NCI-H146 treated with DMSO at 0.1 percent for 48 hours (cell line): Measurements from ENCODE around the gene SLAMF1.
"Not testable (repeated sequence)": the region's sequence is repeated elsewhere in the genome, so short reads cannot be mapped to it uniquely, and the experiment has no call there.

ENCODE experiments used
- DNase-seq: peaks from one replicate; lab custom pipeline; 2025; ENCODE audit not compliant: unreplicated experiment; lab: John Stamatoyannopoulos, UW

The SLAMF1 gene

GRCh38 chr1:160607011-160607671 lies 39.7 kb downstream of the SLAMF1 start:
- DNase-seq: no peak

DNA sequence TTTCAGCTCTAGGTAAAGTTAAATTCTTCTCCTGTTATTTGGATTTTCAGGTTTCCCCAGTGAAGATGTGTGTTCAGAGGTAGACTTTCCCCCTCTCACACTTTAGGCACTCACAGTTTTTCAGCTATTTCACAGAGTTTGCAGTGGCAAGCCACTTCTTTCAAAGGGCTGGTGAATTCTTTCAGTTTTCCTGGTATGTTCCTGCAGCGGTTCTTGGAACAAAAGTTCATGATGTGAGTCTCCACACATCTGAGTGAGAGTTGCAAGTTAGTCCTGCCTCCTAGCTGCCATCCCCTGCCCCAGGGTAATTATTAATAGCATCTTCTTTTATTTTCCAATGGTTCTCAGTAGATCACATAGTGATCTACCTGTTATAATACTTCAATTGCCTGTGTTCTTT lies 40.2 kb downstream of the SLAMF1 start:
- no peak for DNase-seq

GRCh38 chr1:160605792-160606479 lies 40.9 kb downstream of the SLAMF1 start:
- no peak for DNase-seq

GRCh38 chr1:160605205-160605604 lies 41.6 kb downstream of the SLAMF1 start:
- no peak for DNase-seq

DNA sequence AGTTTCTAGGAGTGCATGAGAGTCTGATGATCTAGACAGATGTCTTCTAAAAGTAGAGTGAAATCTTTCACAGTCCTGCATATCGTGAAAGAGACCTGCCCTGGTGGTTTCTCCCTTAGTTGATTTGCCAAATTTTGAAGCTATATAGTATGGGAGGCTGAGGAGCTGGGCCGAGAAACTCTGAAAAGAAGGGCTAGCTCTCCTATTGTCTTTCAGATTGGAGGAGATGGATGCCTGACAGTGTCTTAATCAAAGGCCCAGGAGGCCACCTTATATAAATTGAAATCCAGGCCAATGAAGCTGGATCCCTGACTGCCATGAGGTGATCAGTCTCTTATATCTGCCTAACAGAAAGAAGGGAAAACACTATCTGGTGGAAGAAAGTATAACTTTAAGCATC lies 49.1 kb downstream of the SLAMF1 start:
- no peak for DNase-seq

GRCh38 chr1:160597051-160597450 lies 49.8 kb downstream of the SLAMF1 start:
- DNase-seq: no peak

DNA sequence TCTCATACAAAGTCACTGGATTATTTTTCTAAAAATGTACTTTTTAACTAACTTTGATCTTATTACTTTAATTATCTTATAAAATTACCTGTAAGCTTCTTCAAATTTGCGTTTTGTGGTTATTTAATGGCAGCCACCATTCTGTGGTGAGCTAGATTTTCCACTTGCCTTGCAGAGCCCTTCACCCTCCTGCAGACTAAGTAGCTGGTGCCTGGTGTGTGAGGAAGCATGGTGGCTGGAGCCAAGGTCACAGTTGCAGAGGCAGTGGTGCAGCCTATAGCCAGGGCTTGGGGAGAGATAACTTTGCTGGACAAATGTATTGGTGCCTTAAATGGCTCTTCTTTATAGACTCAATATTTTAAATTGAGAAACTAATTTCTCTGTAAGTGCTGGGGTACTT lies 56.4 kb downstream of the SLAMF1 start:
- no peak for DNase-seq

DNA sequence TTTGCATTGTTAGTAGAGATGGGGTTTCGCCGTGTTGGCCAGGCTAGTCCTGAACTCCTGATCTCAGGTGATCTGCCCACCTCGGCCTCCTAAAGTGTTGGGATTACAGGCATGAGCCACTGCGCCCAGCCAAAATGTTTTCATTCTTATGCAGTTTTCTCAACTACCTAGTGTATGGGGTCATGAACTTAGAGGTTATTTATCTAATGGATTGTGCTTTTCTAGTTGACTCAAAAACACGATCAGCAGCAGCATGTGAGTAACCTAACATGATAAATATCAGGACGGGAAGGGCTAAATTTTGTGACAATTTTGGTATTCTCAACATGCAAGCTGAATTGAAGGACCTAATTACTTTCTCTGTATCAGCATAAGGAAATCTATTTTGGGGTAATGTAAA lies 58.4 kb downstream of the SLAMF1 start:
- no peak for DNase-seq

DNA sequence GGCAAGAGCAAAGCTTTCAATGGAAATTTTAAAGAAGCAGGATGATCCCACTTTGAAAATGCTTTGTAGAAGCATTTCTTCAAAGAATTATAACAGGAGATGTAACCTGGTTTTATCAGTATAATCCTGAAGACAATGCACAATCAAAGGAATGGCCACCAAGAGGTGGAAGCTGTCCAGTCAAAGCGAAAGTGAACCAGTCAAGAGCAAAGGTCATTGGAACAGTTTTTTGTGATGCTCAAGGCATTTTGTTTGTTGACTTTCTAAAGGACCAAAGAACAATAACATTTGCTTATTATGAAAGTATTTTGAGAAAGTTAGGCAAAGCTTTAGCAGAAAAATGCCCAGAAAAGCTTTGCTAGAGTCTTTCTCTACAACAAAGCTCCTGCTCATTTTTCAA lies 62.1 kb downstream of the SLAMF1 start:
- no peak for DNase-seq

- DNase-seq: not testable (repeated sequence)
Observed at GRCh38 chr1:160582976-160583375, 63.9 kb downstream of the SLAMF1 start.

DNA sequence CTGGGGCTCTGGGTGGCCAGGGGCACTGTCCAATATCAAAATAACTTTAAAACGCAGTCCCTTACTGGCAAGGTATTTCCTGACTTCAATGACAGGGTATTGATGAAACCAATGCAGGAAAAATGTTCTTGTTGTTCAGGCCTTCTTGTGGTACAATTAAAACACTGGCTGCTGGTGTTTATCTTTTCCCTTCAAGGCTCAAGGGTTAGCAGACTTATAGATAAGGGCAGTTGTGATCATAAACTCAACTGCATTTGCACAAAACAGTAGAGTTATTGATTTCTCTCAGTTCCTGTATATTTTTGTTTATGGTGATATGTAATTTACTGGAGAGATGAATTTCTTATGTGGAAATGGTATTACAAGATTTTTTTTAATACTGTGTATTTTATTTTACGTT lies 64.9 kb downstream of the SLAMF1 start:
- DNase-seq: no peak

- no peak for DNase-seq
Observed at GRCh38 chr1:160580221-160580812, 66.5 kb downstream of the SLAMF1 start.

DNA sequence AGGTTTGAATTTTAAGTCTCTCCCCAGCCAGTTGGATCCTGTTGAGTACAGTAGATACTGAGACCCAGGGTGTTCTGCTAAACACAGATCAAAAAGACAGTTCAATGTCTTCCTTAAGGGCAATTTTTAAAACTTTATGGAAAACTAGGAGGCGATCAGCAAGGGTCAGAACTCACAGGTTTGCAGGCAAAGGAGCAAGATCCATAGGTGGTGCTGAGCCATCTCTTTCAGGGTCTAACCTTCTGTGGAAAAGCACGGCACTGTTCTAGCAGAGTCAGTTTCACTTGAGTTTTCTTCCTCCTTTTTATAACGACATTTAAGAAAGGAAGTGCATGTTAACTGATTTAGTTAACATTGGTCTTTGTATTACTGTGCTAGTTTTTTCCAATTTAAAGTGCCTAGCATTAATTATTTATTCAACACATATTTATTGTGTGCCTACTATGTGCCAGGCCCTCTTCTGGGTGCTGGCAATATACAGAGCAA lies 67.6 kb downstream of the SLAMF1 start, which contains the start of gene CD84:
TSS of gene CD84 (minus strand) at position 281 of the 486 bp plus-strand sequence. CDS start at position 222, 59 bp downstream.
- DNase-seq: no peak

DNA sequence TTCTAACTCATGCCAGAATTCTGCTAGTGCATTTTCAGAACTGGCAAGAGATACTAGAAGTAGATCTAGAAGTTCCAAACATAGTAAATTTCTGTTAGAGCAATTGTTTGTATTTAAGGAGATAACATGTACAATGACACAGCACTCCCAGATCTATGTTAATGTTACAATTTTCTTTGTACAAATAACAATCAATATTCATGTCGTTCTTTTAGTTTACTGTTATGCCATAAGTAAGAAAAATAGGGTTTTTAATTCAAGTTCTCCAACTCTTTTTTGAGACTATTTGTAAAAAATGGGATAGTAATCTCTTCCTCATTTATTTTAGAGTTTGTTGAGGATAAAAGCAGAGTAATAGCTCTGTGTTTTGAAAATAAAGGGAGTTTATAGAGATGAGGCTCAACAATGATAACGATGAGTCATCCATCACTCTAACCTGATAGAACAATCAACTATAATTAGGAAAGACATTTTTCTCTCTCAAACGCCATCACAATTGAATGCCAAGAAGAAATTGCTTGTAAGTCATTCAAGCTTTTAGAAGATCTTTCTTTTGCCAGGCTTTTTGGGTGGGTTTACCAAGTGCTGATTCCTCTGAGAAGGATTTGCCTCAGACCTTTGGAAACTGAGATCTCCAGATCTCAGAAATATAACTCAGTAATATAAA lies 68.2 kb downstream of the SLAMF1 start:
- DNase-seq: no peak

GRCh38 chr1:160578175-160578524 lies 68.7 kb downstream of the SLAMF1 start:
- DNase-seq: no peak

- no peak for DNase-seq
Observed at GRCh38 chr1:160577671-160578070, 69.2 kb downstream of the SLAMF1 start.

DNA sequence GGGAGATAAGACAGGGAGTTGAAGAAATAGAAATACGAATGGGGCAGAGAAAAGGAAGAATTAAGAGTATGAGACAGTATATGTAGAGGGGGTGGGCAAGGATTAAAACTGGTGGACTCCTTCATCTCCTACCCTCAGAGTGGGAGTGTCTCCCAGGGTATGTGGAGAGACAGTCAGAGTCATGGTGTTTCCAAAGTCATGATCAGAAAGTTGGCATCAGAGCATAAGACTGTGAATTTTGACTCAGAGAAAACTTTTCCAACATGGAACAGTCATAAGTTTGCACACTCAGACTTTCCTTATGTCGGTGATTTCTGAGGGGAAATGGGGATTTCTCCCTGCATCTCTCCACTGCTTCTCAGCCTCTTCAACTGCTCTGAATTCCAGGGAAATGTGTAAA lies 70.0 kb downstream of the SLAMF1 start:
- no peak for DNase-seq

GRCh38 chr1:160576390-160576789 lies 70.5 kb downstream of the SLAMF1 start:
- no peak for DNase-seq

DNA sequence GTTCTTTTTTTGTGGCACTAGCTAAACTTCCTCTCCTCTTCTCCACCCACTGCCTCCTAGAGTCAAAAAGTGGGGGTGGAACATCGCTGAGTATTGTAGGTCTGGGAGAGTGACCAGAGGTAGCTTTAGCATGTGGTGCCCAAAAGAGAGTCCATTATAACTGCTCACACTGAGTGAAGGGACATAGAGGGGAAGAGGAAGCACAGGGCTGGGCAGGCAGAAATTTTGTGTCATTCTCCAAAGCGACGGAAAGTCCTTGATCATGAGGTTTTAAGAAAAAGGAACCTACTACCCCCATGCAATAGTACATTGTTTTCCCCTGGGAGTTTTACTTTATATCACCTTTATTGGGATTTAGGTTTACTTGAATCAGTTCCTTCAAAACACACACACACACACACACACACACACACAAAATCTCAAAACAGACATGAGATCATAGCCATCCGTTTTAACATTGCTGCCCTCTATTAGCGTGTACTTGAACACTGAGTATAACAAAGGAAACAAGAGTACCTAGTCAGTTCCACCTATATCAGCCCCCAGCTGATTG lies 71.7 kb downstream of the SLAMF1 start:
- DNase-seq: no peak

DNA sequence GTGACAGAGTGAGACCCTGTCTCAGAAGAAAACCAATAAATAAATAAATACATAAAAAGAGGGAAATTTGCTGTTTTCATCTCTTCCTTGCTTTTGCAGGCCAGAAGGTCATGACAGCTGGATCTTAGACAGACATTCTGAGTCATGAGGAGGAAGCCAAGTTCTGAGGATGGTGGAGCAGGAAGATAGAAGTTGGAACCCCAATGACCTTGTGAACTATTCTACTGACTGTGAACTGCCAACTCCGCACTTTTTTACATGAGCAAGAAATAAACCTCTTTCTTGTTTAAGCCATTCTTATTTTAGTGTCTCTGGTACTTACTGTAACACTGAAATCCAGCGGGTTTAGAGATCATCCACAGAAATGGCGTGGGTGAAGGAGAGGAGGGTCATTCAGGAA lies 76.0 kb downstream of the SLAMF1 start:
- DNase-seq: no peak

DNA sequence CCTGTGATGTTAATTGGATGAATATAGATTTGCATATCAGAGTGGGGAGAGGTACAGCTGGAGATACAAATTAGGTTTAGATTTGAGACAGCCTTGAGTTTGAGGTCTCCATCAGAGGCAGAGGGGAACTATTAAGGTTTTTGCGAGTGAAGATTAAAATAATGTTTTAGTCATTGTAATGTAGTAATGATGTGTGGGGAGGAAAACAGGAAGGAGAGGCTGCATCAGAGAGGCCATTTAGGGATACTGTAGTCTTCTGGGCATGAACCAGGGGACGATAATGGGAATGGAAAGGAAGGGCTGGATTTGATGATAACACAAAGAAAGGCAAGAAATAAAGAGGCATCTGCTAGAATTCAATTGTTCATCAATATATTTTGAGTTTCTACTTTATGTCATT lies 77.0 kb downstream of the SLAMF1 start:
- no peak for DNase-seq
